CD4-positive, alpha-beta T cell treated with Interleukin-15 for 1 hour (primary cell): ENCODE measurements around the gene MN1.

Source experiments
- DNase-seq: peaks from one replicate; pipeline ENCODE4 v3.0.0-alpha.2; 2020

Gene MN1

GRCh38 chr22:27730641-27731433 is 70.7 kb downstream of the MN1 start:
- no peak for DNase-seq

GRCh38 chr22:27729246-27729645 is 72.3 kb downstream of the MN1 start:
- no peak for DNase-seq

- no peak for DNase-seq
Observed at GRCh38 chr22:27727673-27728451, 73.7 kb downstream of the MN1 start.

- peak; percentile 79 for DNase-seq
Observed at GRCh38 chr22:27726686-27727449, 74.7 kb downstream of the MN1 start.

- DNase-seq, result no peak
Observed at GRCh38 chr22:27726331-27726685, 75.2 kb downstream of the MN1 start.

GRCh38 chr22:27725661-27726060 is 75.9 kb downstream of the MN1 start:
- DNase-seq, result peak; percentile 15

- no peak for DNase-seq
Observed at GRCh38 chr22:27724709-27725108, 76.8 kb downstream of the MN1 start.

- peak; percentile 10 for DNase-seq
Observed at GRCh38 chr22:27724157-27724556, 77.4 kb downstream of the MN1 start.

GRCh38 chr22:27723708-27724107 is 77.8 kb downstream of the MN1 start:
- peak; percentile 5 for DNase-seq

- DNase-seq, result no peak
Observed at GRCh38 chr22:27723158-27723557, 78.4 kb downstream of the MN1 start.

GRCh38 chr22:27720860-27721259 is 80.7 kb downstream of the MN1 start:
- no peak for DNase-seq

GRCh38 chr22:27719535-27720227 is 81.9 kb downstream of the MN1 start:
- peak; percentile 38 for DNase-seq

- no peak for DNase-seq
Observed at GRCh38 chr22:27719036-27719347, 82.6 kb downstream of the MN1 start.

- peak; percentile 80 for DNase-seq
Observed at GRCh38 chr22:27718186-27719035, 83.1 kb downstream of the MN1 start.

GRCh38 chr22:27717094-27717493 is 84.5 kb downstream of the MN1 start:
- DNase-seq, result peak; percentile 12

- DNase-seq, result peak; percentile 4
Observed at GRCh38 chr22:27716074-27716473, 85.5 kb downstream of the MN1 start.

- DNase-seq, result peak; percentile 22
Observed at GRCh38 chr22:27715106-27715505, 86.5 kb downstream of the MN1 start.

GRCh38 chr22:27714068-27714467 is 87.5 kb downstream of the MN1 start:
- no peak for DNase-seq

- no peak for DNase-seq
Observed at GRCh38 chr22:27713461-27713860, 88.1 kb downstream of the MN1 start.

- DNase-seq, result no peak
Observed at GRCh38 chr22:27711756-27712155, 89.8 kb downstream of the MN1 start.

GRCh38 chr22:27711012-27711411 is 90.5 kb downstream of the MN1 start:
- DNase-seq, result peak; percentile 1
